A549 (cell line): ENCODE measurements around the gene PDP2.

Experiments
- JUNB ChIP-seq: fragments of >200 bp; sonication (Bioruptor Twin); formaldehyde crosslinking; IDR thresholded peaks from 2 replicates; pipeline ENCODE4 v1.6.1; 2016
- PHF8 ChIP-seq: fragments of 200-600 bp; sonication (generic); IDR thresholded peaks from 2 replicates; pipeline ENCODE4 v1.6.1; 2016; ENCODE audit warnings: low read depth, mild to moderate bottlenecking, antibody characterized with exemption, moderate library complexity, borderline replicate concordance
- POLR2A ChIP-seq: IDR thresholded peaks from 2 replicates; pipeline ENCODE4 v1.6.1; 2012; ENCODE audit warnings: mild to moderate bottlenecking, low read length
- RNF2 ChIP-seq: fragments of 200-600 bp; sonication (generic); IDR thresholded peaks from 2 replicates; pipeline ENCODE4 v1.6.1; 2016; ENCODE audit warnings: low read depth, mild to moderate bottlenecking, antibody characterized with exemption, moderate library complexity, borderline replicate concordance
- ZFP36 ChIP-seq: fragments of 450-650 bp; IDR thresholded peaks from 2 replicates; pipeline ENCODE4 v1.6.1; 2014; ENCODE audit warnings: borderline replicate concordance; ENCODE audit not compliant: partially characterized antibody
- TF ChIP-seq, protein P1 (sequence below): fragments of >200 bp; sonication (Bioruptor Twin); formaldehyde crosslinking; IDR thresholded peaks from 3 replicates; pipeline ENCODE4 v1.5.1; 2016
- TF ChIP-seq, protein P2 (sequence below): fragments of 200-600 bp; sonication (generic); IDR thresholded peaks from 2 replicates; pipeline ENCODE4 v1.6.1; 2016; ENCODE audit warnings: antibody characterized with exemption, mild to moderate bottlenecking, moderate library complexity

DNA sequence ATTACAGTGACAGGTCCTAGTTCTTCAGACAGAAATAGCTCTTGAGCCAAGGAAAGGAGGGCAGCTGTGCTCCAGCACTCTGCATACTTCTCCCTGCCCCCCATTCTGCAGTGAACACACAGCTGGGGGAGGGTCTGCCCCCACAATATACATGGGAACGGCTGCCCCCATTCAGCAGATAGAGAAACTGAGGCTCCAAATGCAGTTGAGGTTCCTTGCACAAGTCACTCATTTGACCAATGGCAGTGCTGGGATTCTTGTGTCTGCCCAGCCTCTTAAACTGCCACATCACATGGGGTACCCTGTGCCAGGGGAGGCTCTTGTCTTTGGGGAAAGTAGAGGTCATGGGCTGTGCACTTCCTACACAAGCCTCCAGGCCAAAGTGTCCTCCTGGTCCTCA is 10.9 kb upstream of the PDP2 start:
- TF ChIP-seq JUNB (no peak), ZFP36 (no peak), PHF8 (no peak), RNF2 (no peak), POLR2A (no peak)
- TF ChIP-seq, protein P1, sequence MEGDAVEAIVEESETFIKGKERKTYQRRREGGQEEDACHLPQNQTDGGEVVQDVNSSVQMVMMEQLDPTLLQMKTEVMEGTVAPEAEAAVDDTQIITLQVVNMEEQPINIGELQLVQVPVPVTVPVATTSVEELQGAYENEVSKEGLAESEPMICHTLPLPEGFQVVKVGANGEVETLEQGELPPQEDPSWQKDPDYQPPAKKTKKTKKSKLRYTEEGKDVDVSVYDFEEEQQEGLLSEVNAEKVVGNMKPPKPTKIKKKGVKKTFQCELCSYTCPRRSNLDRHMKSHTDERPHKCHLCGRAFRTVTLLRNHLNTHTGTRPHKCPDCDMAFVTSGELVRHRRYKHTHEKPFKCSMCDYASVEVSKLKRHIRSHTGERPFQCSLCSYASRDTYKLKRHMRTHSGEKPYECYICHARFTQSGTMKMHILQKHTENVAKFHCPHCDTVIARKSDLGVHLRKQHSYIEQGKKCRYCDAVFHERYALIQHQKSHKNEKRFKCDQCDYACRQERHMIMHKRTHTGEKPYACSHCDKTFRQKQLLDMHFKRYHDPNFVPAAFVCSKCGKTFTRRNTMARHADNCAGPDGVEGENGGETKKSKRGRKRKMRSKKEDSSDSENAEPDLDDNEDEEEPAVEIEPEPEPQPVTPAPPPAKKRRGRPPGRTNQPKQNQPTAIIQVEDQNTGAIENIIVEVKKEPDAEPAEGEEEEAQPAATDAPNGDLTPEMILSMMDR: no peak
- TF ChIP-seq, protein P2, sequence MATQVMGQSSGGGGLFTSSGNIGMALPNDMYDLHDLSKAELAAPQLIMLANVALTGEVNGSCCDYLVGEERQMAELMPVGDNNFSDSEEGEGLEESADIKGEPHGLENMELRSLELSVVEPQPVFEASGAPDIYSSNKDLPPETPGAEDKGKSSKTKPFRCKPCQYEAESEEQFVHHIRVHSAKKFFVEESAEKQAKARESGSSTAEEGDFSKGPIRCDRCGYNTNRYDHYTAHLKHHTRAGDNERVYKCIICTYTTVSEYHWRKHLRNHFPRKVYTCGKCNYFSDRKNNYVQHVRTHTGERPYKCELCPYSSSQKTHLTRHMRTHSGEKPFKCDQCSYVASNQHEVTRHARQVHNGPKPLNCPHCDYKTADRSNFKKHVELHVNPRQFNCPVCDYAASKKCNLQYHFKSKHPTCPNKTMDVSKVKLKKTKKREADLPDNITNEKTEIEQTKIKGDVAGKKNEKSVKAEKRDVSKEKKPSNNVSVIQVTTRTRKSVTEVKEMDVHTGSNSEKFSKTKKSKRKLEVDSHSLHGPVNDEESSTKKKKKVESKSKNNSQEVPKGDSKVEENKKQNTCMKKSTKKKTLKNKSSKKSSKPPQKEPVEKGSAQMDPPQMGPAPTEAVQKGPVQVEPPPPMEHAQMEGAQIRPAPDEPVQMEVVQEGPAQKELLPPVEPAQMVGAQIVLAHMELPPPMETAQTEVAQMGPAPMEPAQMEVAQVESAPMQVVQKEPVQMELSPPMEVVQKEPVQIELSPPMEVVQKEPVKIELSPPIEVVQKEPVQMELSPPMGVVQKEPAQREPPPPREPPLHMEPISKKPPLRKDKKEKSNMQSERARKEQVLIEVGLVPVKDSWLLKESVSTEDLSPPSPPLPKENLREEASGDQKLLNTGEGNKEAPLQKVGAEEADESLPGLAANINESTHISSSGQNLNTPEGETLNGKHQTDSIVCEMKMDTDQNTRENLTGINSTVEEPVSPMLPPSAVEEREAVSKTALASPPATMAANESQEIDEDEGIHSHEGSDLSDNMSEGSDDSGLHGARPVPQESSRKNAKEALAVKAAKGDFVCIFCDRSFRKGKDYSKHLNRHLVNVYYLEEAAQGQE: no peak
